ENCODE data around the gene PRSS22.

DNA sequence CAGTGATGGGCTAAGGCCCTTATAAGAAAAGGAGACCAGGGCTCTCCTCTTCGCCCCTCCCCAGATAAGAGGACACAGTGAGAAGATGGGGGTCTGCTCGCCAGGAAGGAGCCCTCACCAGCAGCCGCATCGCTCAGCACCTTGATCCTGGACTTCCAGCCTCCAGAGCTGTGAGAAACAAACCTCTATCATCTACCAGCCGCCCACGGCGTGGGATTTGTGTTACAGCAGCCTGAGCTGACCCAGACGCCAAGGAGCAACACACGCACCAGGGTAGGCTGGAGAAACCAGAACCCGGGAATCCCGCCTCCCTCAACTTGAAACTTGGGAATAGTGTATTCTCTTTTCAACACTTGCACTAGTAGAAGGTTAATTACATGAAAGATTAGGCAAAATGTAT lies 32.1 kb downstream of the PRSS22 start:
- no peak for TF ChIP-seq EZH2 (IDR thresholded peaks at IDR 0.05; ENCODE audit: borderline replicate concordance, low read depth, low read length, severe bottlenecking)
- TF ChIP-seq, protein P1, sequence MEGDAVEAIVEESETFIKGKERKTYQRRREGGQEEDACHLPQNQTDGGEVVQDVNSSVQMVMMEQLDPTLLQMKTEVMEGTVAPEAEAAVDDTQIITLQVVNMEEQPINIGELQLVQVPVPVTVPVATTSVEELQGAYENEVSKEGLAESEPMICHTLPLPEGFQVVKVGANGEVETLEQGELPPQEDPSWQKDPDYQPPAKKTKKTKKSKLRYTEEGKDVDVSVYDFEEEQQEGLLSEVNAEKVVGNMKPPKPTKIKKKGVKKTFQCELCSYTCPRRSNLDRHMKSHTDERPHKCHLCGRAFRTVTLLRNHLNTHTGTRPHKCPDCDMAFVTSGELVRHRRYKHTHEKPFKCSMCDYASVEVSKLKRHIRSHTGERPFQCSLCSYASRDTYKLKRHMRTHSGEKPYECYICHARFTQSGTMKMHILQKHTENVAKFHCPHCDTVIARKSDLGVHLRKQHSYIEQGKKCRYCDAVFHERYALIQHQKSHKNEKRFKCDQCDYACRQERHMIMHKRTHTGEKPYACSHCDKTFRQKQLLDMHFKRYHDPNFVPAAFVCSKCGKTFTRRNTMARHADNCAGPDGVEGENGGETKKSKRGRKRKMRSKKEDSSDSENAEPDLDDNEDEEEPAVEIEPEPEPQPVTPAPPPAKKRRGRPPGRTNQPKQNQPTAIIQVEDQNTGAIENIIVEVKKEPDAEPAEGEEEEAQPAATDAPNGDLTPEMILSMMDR (IDR thresholded peaks at IDR 0.05; ENCODE audit: borderline replicate concordance, extremely low read depth, low read length, poor library complexity, severe bottlenecking), result no peak

Measured in DND-41 (cell line).